ENCODE data around the gene SSBP4.

The SSBP4 gene

DNA sequence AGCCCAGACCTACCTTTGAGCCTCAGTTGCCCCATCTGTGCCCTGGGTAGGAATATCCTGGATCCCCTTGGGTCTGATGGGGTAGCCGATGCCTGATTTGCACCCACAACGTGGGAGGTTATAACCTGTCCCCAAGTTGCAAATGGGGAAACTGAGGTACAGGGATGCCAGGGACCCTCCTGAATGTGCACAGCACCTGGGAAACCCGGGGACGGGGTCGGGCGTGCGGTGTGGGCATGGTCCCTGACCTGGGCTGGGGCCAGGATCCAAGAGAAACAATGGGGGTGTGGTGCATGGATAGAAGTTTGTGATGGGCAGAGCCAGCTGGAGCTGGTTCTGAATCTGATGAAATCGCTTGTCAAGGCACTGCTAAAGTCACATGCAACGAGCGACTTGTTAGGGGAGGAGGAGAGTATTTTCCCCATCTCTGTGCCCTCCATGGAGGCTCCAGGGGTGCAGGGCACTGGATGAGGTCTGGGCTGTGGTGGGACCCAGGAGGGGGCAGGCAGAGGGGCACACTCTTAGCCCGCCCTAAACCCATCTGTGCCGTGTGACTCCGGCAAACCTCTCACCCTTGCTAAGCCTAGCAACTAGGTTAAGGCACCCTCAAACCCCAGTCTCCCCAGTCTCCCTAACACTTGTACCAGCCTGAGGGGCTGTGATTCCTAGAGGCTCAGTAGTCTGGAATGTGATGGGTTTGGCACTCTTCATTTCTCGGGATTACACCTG lies 32.5 kb upstream of the SSBP4 start:
- peak overlapping the region; percentile 72 for H3K4me3 ChIP-seq (ENCODE audit: low read depth, low read length)
- no peaks in the 10 kb centered on the region for H3K36me3 ChIP-seq (ENCODE audit: insufficient read depth, low read length)
- H2AFZ ChIP-seq (ENCODE audit: low read length, unreplicated experiment), result no peak overlapping the region
- no peaks in the 10 kb centered on the region for H3K4me1 ChIP-seq (ENCODE audit: control insufficient read depth, insufficient read depth, low read length, unreplicated experiment)
- H3K79me2 ChIP-seq (ENCODE audit: control insufficient read depth, insufficient read depth, low read length, unreplicated experiment), result peaks cover 2% of the 10 kb centered on the region
- H3K27ac ChIP-seq (ENCODE audit: low read depth, low read length), result no peak overlapping the region
- H3K27me3 ChIP-seq (ENCODE audit: insufficient read depth, low read length), result no peaks in the 10 kb centered on the region

GRCh38 chr19:18388100-18388959 lies 30.9 kb upstream of the SSBP4 start:
- Histone ChIP-seq H3K79me2 (ENCODE audit: control insufficient read depth, insufficient read depth, low read length, unreplicated experiment) (peaks cover 2% of the 10 kb centered on the region), H3K36me3 (ENCODE audit: insufficient read depth, low read length) (no peaks in the 10 kb centered on the region), H3K4me1 (ENCODE audit: control insufficient read depth, insufficient read depth, low read length, unreplicated experiment) (no peaks in the 10 kb centered on the region), H2AFZ (ENCODE audit: low read length, unreplicated experiment) (no peak overlapping the region), H3K4me3 (ENCODE audit: low read depth, low read length) (peak overlapping the region; percentile 66), H3K27me3 (ENCODE audit: insufficient read depth, low read length) (no peaks in the 10 kb centered on the region), H3K27ac (ENCODE audit: low read depth, low read length) (no peak overlapping the region)

- no peaks in the 10 kb centered on the region for H3K36me3 ChIP-seq (ENCODE audit: insufficient read depth, low read length)
- no peak overlapping the region for H3K27ac ChIP-seq (ENCODE audit: low read depth, low read length)
- H3K79me2 ChIP-seq (ENCODE audit: control insufficient read depth, insufficient read depth, low read length, unreplicated experiment), result peaks cover 2% of the 10 kb centered on the region
- H2AFZ ChIP-seq (ENCODE audit: low read length, unreplicated experiment), result no peak overlapping the region
- no peak overlapping the region; the same call in 1 of the 2 replicates for H3K4me3 ChIP-seq (ENCODE audit: low read depth, low read length)
- no peaks in the 10 kb centered on the region for H3K27me3 ChIP-seq (ENCODE audit: insufficient read depth, low read length)
- no peaks in the 10 kb centered on the region for H3K4me1 ChIP-seq (ENCODE audit: control insufficient read depth, insufficient read depth, low read length, unreplicated experiment)
Measured at GRCh38 chr19:18388960-18389725, 30.1 kb upstream of the SSBP4 start.

DNA sequence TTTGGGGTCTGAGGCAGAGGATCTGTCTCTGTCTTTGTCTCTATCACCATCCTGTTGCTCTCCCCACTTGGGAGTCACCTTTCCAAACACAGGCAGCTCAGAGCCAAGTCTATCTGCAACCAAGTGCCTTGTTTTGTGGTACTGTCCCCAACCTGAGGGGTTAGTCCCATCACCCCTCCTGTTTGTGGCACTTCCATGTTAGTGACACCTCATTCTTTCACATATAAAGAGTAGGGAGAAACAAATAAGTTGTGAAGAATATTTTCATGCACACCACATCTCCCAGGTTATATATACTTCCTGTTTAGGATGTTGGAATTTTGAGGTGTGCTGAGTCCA lies 29.5 kb upstream of the SSBP4 start:
- H3K79me2 ChIP-seq (ENCODE audit: control insufficient read depth, insufficient read depth, low read length, unreplicated experiment), result peaks cover 2% of the 10 kb centered on the region
- H3K4me1 ChIP-seq (ENCODE audit: control insufficient read depth, insufficient read depth, low read length, unreplicated experiment), result no peaks in the 10 kb centered on the region
- H3K36me3 ChIP-seq (ENCODE audit: insufficient read depth, low read length), result no peaks in the 10 kb centered on the region
- H3K27me3 ChIP-seq (ENCODE audit: insufficient read depth, low read length), result no peaks in the 10 kb centered on the region
- H3K27ac ChIP-seq (ENCODE audit: low read depth, low read length), result no peak overlapping the region
- no peak overlapping the region for H3K4me3 ChIP-seq (ENCODE audit: low read depth, low read length)
- H2AFZ ChIP-seq (ENCODE audit: low read length, unreplicated experiment), result no peak overlapping the region

DNA sequence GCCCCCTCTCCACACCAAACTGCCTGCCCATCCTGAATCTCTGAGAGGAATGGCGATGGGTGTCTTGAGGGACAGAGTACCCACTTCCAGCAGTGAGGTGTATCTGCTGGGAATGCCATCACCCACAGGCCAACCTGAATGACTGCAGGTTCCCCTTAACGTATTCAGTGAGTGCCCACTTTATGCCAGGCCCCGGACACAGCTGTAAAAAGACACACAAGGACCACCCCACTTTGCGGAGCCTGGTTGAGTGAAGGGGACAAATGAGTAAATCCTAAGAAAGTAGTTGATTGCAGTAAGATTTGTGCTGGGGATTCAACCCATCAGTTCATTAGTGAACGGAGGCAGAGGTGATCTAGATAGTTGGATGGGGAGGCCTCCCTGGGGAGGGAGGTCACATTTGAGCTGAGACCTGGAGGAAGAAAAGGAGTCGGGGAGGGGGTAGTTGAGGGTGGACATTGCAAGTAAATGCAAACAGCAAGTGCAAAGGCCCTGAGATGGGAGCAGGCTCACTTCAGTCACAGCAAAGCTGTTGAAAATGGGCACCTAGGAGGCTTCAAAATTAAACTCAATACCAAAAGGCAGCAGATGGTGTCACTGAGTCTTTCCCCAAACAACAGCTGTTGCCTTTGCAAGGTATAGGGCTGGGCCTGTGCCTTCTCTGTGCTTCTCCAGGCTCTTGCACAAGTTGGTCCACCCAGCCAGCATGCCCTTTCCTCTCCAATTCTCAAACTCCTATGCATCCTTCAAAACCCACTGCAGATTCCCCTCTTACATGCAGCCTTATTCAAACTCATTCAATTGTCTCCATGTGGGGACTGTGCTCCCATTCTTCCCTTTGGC lies 28.9 kb upstream of the SSBP4 start:
- H3K27me3 ChIP-seq (ENCODE audit: insufficient read depth, low read length), result no peaks in the 10 kb centered on the region
- H3K27ac ChIP-seq (ENCODE audit: low read depth, low read length), result no peak overlapping the region
- no peak overlapping the region for H2AFZ ChIP-seq (ENCODE audit: low read length, unreplicated experiment)
- H3K4me3 ChIP-seq (ENCODE audit: low read depth, low read length), result no peak overlapping the region
- H3K79me2 ChIP-seq (ENCODE audit: control insufficient read depth, insufficient read depth, low read length, unreplicated experiment), result peaks cover 2% of the 10 kb centered on the region
- H3K4me1 ChIP-seq (ENCODE audit: control insufficient read depth, insufficient read depth, low read length, unreplicated experiment), result no peaks in the 10 kb centered on the region
- no peaks in the 10 kb centered on the region for H3K36me3 ChIP-seq (ENCODE audit: insufficient read depth, low read length)

GRCh38 chr19:18391509-18392075 lies 27.6 kb upstream of the SSBP4 start:
- Histone ChIP-seq H3K27me3 (ENCODE audit: insufficient read depth, low read length) (no peaks in the 10 kb centered on the region), H3K36me3 (ENCODE audit: insufficient read depth, low read length) (no peaks in the 10 kb centered on the region), H3K4me3 (ENCODE audit: low read depth, low read length) (no peak overlapping the region), H3K27ac (ENCODE audit: low read depth, low read length) (no peak overlapping the region), H3K4me1 (ENCODE audit: control insufficient read depth, insufficient read depth, low read length, unreplicated experiment) (no peaks in the 10 kb centered on the region), H2AFZ (ENCODE audit: low read length, unreplicated experiment) (no peak overlapping the region), H3K79me2 (ENCODE audit: control insufficient read depth, insufficient read depth, low read length, unreplicated experiment) (peaks cover 2% of the 10 kb centered on the region)

- no peaks in the 10 kb centered on the region for H3K79me2 ChIP-seq (ENCODE audit: control insufficient read depth, insufficient read depth, low read length, unreplicated experiment)
- H3K4me3 ChIP-seq (ENCODE audit: low read depth, low read length), result no peak overlapping the region
- no peak overlapping the region for H2AFZ ChIP-seq (ENCODE audit: low read length, unreplicated experiment)
- no peaks in the 10 kb centered on the region for H3K4me1 ChIP-seq (ENCODE audit: control insufficient read depth, insufficient read depth, low read length, unreplicated experiment)
- H3K36me3 ChIP-seq (ENCODE audit: insufficient read depth, low read length), result no peaks in the 10 kb centered on the region
- H3K27me3 ChIP-seq (ENCODE audit: insufficient read depth, low read length), result no peaks in the 10 kb centered on the region
- no peak overlapping the region for H3K27ac ChIP-seq (ENCODE audit: low read depth, low read length)
Measured at GRCh38 chr19:18392417-18392816, 26.8 kb upstream of the SSBP4 start.

- H3K79me2 ChIP-seq (ENCODE audit: control insufficient read depth, insufficient read depth, low read length, unreplicated experiment), result no peaks in the 10 kb centered on the region
- no peaks in the 10 kb centered on the region for H3K27me3 ChIP-seq (ENCODE audit: insufficient read depth, low read length)
- H3K4me1 ChIP-seq (ENCODE audit: control insufficient read depth, insufficient read depth, low read length, unreplicated experiment), result no peaks in the 10 kb centered on the region
- no peak overlapping the region for H2AFZ ChIP-seq (ENCODE audit: low read length, unreplicated experiment)
- no peak overlapping the region for H3K27ac ChIP-seq (ENCODE audit: low read depth, low read length)
- no peaks in the 10 kb centered on the region for H3K36me3 ChIP-seq (ENCODE audit: insufficient read depth, low read length)
- H3K4me3 ChIP-seq (ENCODE audit: low read depth, low read length), result no peak overlapping the region
Measured at GRCh38 chr19:18392926-18393325, 26.3 kb upstream of the SSBP4 start.

GRCh38 chr19:18393836-18394235 lies 25.4 kb upstream of the SSBP4 start:
- H3K36me3 ChIP-seq (ENCODE audit: insufficient read depth, low read length), result no peaks in the 10 kb centered on the region
- no peak overlapping the region for H3K4me3 ChIP-seq (ENCODE audit: low read depth, low read length)
- no peaks in the 10 kb centered on the region for H3K79me2 ChIP-seq (ENCODE audit: control insufficient read depth, insufficient read depth, low read length, unreplicated experiment)

More at GRCh38 chr19:18393836-18394235, 25.4 kb upstream of the SSBP4 start:
- Histone ChIP-seq H3K4me1 (ENCODE audit: control insufficient read depth, insufficient read depth, low read length, unreplicated experiment) (no peaks in the 10 kb centered on the region), H2AFZ (ENCODE audit: low read length, unreplicated experiment) (no peak overlapping the region), H3K27ac (ENCODE audit: low read depth, low read length) (no peak overlapping the region), H3K27me3 (ENCODE audit: insufficient read depth, low read length) (no peaks in the 10 kb centered on the region)
